GM18526 (cell line): ENCODE results near the gene SART1.

Experiments
- POLR2A ChIP-seq: IDR thresholded peaks from 3 replicates; pipeline ENCODE4 v1.6.1; 2011; ENCODE audit not compliant: insufficient read length; ENCODE audit errors: extremely low read depth

SART1 gene

DNA sequence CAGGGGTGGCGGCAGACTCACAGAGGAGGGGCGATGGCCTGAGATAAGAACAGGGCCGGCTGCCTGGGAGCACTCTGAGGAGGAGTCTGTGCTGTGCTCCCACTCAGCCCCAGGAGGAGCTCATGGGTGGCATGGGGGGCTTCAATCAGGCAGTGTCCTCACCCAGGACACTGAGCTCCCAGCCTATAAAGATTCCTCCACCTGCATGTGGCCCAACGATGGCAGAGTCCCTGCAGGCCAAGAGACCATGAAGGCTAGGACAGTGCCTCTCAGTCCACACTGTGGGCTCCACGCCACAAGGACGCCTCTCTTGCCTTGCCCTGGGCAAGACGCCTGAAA lies 52.2 kb downstream of the SART1 start:
- no peak for TF ChIP-seq POLR2A

- no peak for TF ChIP-seq POLR2A
Measured at GRCh38 chr11:66014804-66015453, 53.4 kb downstream of the SART1 start.

DNA sequence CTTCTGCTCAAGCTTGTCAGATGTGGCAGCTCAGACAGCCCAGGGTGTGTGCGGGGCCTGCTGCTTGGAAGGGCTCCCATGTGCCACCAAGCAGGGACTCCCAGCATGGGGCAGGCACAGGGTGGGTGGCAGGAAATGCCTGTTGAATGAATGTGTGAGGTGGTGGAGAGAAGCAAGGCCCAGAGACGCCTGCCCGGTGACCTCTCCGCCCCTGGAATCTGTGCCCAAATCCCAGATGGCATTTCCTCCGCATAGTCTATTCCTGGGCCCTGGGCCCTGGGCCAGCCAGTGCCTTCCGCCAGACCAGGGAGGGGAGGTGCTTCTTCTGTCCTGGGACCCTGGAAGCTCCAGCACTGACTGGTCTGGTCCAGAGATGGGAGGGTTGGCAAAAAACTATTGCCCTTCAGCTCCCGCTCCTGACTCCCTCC lies 53.9 kb downstream of the SART1 start:
- no peak for TF ChIP-seq POLR2A

GRCh38 chr11:66015936-66016792 lies 54.6 kb downstream of the SART1 start:
- no peak for TF ChIP-seq POLR2A

DNA sequence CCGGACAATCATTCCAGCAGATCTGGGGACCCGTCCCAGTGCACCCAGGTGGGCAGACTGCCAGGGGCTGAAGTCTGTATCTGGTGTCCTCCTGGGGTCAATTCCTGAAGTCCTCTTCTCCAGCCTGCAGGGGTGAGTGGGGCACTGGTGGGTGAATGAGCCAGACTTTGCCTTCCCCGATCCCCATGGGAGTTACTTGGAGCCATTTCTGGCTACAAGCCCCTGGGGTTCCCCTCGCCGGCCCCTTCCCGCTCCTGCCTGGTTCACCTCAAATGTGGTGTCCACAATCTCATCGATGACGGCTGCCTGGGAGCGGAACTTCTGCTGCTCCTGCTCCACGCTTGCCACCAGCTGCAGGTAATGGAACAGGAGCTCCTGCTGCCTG lies 55.3 kb downstream of the SART1 start:
- no peak for TF ChIP-seq POLR2A

GRCh38 chr11:66017321-66017720 lies 55.8 kb downstream of the SART1 start:
- TF ChIP-seq POLR2A: no peak

DNA sequence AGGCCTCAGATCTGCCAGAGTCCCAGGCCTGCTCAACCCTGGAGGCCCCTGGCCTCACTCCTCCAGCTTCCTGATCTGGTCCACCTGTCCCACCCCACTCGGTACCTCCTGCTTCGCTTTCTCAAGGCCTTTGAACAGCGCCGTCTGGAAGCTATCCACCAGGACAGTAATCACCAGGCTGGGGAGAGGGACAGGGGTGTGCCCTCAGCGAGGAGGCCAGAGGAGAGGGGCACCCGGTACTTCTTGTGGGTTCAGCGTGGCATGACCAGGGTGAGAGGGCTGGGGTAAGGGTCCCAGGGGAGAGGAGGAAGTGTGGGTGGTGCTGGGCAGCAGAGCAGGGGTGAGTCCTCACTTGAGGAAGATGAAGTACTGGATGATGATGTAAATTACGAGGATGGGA lies 58.7 kb downstream of the SART1 start:
- TF ChIP-seq POLR2A: no peak

GRCh38 chr11:66020618-66021357 lies 59.3 kb downstream of the SART1 start:
- no peak for TF ChIP-seq POLR2A

DNA sequence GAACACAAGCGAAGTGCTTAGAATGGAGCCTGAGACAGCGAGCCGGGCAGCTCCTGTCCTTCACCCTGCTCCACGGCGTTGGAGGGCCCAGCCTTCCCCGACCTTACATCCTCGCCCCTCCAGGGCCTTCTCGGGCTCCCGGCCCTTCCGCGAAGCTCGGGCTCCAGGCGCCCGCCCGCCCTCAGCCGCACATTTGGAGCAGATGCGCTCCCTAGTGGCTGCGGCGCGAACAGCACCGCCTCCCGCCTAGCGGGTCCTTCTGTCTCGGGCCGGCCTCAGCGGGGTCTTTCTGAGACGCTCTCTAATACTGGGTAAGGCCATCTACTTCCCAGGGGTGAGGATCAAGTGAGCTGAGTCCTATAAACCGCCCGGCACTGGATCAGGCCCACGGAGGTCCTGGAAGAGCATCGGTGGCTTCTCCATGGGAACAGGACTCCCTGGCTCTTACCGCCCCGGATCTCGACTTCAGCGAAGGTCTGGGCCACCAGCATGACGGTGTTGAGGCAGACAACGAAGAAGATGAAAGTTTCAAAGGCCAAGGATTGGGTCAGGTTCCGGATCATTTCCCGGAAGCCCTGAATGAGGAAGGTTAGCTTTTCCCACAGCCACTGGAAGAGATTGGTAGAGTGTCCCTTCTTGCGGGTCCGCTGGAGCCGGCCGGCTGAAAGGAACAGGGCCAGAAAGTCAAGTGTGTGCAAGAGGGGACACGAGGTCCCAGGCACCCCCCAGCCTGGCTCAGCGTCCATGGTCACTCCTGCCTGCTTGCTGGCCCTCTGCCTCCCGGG lies 61.1 kb downstream of the SART1 start:
- no peak for TF ChIP-seq POLR2A

- TF ChIP-seq POLR2A: no peak
Measured at GRCh38 chr11:66026017-66026529, 64.5 kb downstream of the SART1 start, which contains the start of gene CATSPER1. Gene CATSPER1, minus strand, starts transcription at chr11:66026479. Its CDS starts 100 bp downstream, at chr11:66026379.
